Measurements from ENCODE around the gene TRIM17.

The TRIM17 gene

GRCh38 chr1:228383773-228384172 is 32.9 kb downstream of the TRIM17 start:
- H3K9ac ChIP-seq: no peak overlapping the region
- H3K4me2 ChIP-seq: no peak overlapping the region
- no peak overlapping the region for H3K27ac ChIP-seq
- H3K4me3 ChIP-seq: no peak overlapping the region
- 0 out of 22 replicates have a peak, but pooled peaks cover 0 to 4% (median 0%) of the 10 kb centered on the region in 11 experiments for H4K20me1 ChIP-seq
- H3K36me3 ChIP-seq: no peaks in the 10 kb centered on the region
- no peaks in the 10 kb centered on the region for H3K9me3 ChIP-seq (replicated peaks in 1 of 11)
- no peak for TF ChIP-seq Cebpa-rat (IDR thresholded peaks at IDR 0.05)
- peaks cover 0 to 7% (median 6%) of the 10 kb centered on the region in 10 experiments; a peak in 7 of 20 replicates for H3K4me1 ChIP-seq
- peaks cover 12 to 24% (median 15%) of the 10 kb centered on the region in 11 experiments for H3K27me3 ChIP-seq

GRCh38 chr1:228381356-228381755 is 35.3 kb downstream of the TRIM17 start:
- H3K4me2 ChIP-seq: no peak overlapping the region
- H3K36me3 ChIP-seq: no peaks in the 10 kb centered on the region
- TF ChIP-seq Cebpa-rat (IDR thresholded peaks at IDR 0.05): no peak
- H3K4me1 ChIP-seq: peaks cover 0 to 15% (median 8%) of the 10 kb centered on the region in 10 experiments; a peak in 8 of 20 replicates
- H3K9ac ChIP-seq: no peak overlapping the region
- H3K27me3 ChIP-seq: peaks cover 21 to 37% (median 30%) of the 10 kb centered on the region in 11 experiments
- no peaks in the 10 kb centered on the region for H3K9me3 ChIP-seq (replicated peaks in 1 of 11)
- H3K4me3 ChIP-seq: no peak overlapping the region
- H4K20me1 ChIP-seq: peaks cover 0 to 13% (median 0%) of the 10 kb centered on the region in 11 experiments; a peak in 2 of 22 replicates
- no peak overlapping the region for H3K27ac ChIP-seq

- no peaks in the 10 kb centered on the region for H3K36me3 ChIP-seq
- H3K27me3 ChIP-seq: peaks cover 21 to 37% (median 30%) of the 10 kb centered on the region in 11 experiments
- peak overlapping the region in 6 of 11 experiments; percentile 60 to 88 (median 83); a peak in 7 of 22 replicates for H3K4me2 ChIP-seq
- H3K9me3 ChIP-seq (replicated peaks in 1 of 11): no peaks in the 10 kb centered on the region
- no peak overlapping the region for H3K9ac ChIP-seq
- peaks cover 0 to 15% (median 8%) of the 10 kb centered on the region in 10 experiments; a peak in 8 of 20 replicates for H3K4me1 ChIP-seq
- TF ChIP-seq Cebpa-rat (IDR thresholded peaks at IDR 0.05): no peak
- H3K27ac ChIP-seq: no peak overlapping the region
- peaks cover 0 to 25% (median 0%) of the 10 kb centered on the region in 11 experiments; a peak in 3 of 22 replicates for H4K20me1 ChIP-seq
- peak overlapping the region in 1 of 10 experiments; percentile 62; a peak in 2 of 20 replicates for H3K4me3 ChIP-seq
Measured at GRCh38 chr1:228379666-228380065, 37.0 kb downstream of the TRIM17 start.

- H4K20me1 ChIP-seq: peaks cover 0 to 32% (median 0%) of the 10 kb centered on the region in 11 experiments; a peak in 3 of 22 replicates
- H3K4me2 ChIP-seq: peak overlapping the region; percentile 60 to 94 (median 84)
- H3K4me1 ChIP-seq: peaks cover 0 to 15% (median 8%) of the 10 kb centered on the region in 10 experiments; a peak in 8 of 20 replicates
- no peak overlapping the region for H3K27ac ChIP-seq
- no peaks in the 10 kb centered on the region for H3K36me3 ChIP-seq
- peak overlapping the region; percentile 51 to 72 (median 60) for H3K4me3 ChIP-seq
- H3K9me3 ChIP-seq (replicated peaks in 1 of 11): no peaks in the 10 kb centered on the region
- TF ChIP-seq Cebpa-rat (IDR thresholded peaks at IDR 0.05): no peak
- H3K27me3 ChIP-seq: peaks cover 21 to 37% (median 30%) of the 10 kb centered on the region in 11 experiments
- H3K9ac ChIP-seq: peak overlapping the region; percentile 11 to 73 (median 49); a peak in 21 of 22 replicates
Measured at GRCh38 chr1:228378873-228379460, 37.7 kb downstream of the TRIM17 start.

GRCh38 chr1:228378090-228378872 is 38.4 kb downstream of the TRIM17 start:
- H3K9ac ChIP-seq: peak overlapping the region; percentile 11 to 73 (median 49); a peak in 21 of 22 replicates
- no peak overlapping the region for H3K27ac ChIP-seq
- peaks cover 0 to 15% (median 8%) of the 10 kb centered on the region in 10 experiments; a peak in 8 of 20 replicates for H3K4me1 ChIP-seq
- H3K4me2 ChIP-seq: peak overlapping the region; percentile 60 to 94 (median 84)
- peak overlapping the region; percentile 51 to 72 (median 60) for H3K4me3 ChIP-seq
- TF ChIP-seq Cebpa-rat (IDR thresholded peaks at IDR 0.05): no peak
- H4K20me1 ChIP-seq: peaks cover 0 to 34% (median 0%) of the 10 kb centered on the region in 11 experiments; a peak in 3 of 22 replicates
- H3K27me3 ChIP-seq: peaks cover 21 to 37% (median 30%) of the 10 kb centered on the region in 11 experiments
- no peaks in the 10 kb centered on the region for H3K9me3 ChIP-seq (replicated peaks in 1 of 11)
- no peaks in the 10 kb centered on the region for H3K36me3 ChIP-seq

GRCh38 chr1:228377664-228378089 is 39.0 kb downstream of the TRIM17 start:
- Histone ChIP-seq H3K4me3 (peak overlapping the region in 8 of 10 experiments; percentile 41 to 61 (median 54); a peak in 10 of 20 replicates), H3K36me3 (no peaks in the 10 kb centered on the region), H4K20me1 (peaks cover 0 to 34% (median 0%) of the 10 kb centered on the region in 11 experiments; a peak in 3 of 22 replicates), H3K27ac (no peak overlapping the region), H3K9ac (no peak overlapping the region), H3K9me3 (replicated peaks in 1 of 11) (no peaks in the 10 kb centered on the region), H3K27me3 (peaks cover 21 to 37% (median 30%) of the 10 kb centered on the region in 11 experiments), H3K4me1 (peaks cover 0 to 15% (median 8%) of the 10 kb centered on the region in 10 experiments; a peak in 8 of 20 replicates), H3K4me2 (peak overlapping the region; percentile 50 to 88 (median 69); a peak in 20 of 22 replicates)
- TF ChIP-seq Cebpa-rat (IDR thresholded peaks at IDR 0.05): no peak

GRCh38 chr1:228376651-228377631 is 39.7 kb downstream of the TRIM17 start:
- no peaks in the 10 kb centered on the region for H3K36me3 ChIP-seq
- H3K9me3 ChIP-seq (replicated peaks in 1 of 11): no peaks in the 10 kb centered on the region
- H3K4me2 ChIP-seq: no peak overlapping the region
- H4K20me1 ChIP-seq: peaks cover 0 to 36% (median 0%) of the 10 kb centered on the region in 11 experiments; a peak in 3 of 22 replicates
- no peak overlapping the region for H3K27ac ChIP-seq
- H3K4me3 ChIP-seq: no peak overlapping the region
- H3K4me1 ChIP-seq: peaks cover 0 to 15% (median 8%) of the 10 kb centered on the region in 10 experiments; a peak in 8 of 20 replicates
- peaks cover 21 to 37% (median 30%) of the 10 kb centered on the region in 11 experiments for H3K27me3 ChIP-seq
- H3K9ac ChIP-seq: no peak overlapping the region
- no peak for TF ChIP-seq Cebpa-rat (IDR thresholded peaks at IDR 0.05)

GRCh38 chr1:228376262-228376628 is 40.4 kb downstream of the TRIM17 start:
- Histone ChIP-seq H3K9me3 (replicated peaks in 1 of 11) (no peaks in the 10 kb centered on the region), H3K4me1 (peaks cover 3 to 17% (median 11%) of the 10 kb centered on the region in 10 experiments; a peak in 13 of 20 replicates), H3K9ac (no peak overlapping the region), H3K4me3 (no peak overlapping the region), H4K20me1 (peaks cover 0 to 43% (median 0%) of the 10 kb centered on the region in 11 experiments; a peak in 3 of 22 replicates), H3K27me3 (peaks cover 21 to 36% (median 30%) of the 10 kb centered on the region in 11 experiments), H3K4me2 (no peak overlapping the region), H3K27ac (no peak overlapping the region), H3K36me3 (no peaks in the 10 kb centered on the region)
- no peak for TF ChIP-seq Cebpa-rat (IDR thresholded peaks at IDR 0.05)

Measured in BLaER1 treated with 17β-estradiol and CSF1 and Interleukin-3, amounts not matched to agents 10 nM and 100 nM (cell line).